ENCODE data around the gene PRRC2B. TPM values are rescaled to one million over a fixed set of nuclear protein-coding genes. Genes with fewer than 3 reads are reported as not detected.
A peak's percentile ranks its signal among the peaks of the same experiment; 100 is the strongest.
"Not testable (repeated sequence)": the region's sequence is repeated elsewhere in the genome, so short reads cannot be mapped to it uniquely, and the experiment has no call there.

The PRRC2B gene
- polyA plus RNA-seq, 1 donor = 189 TPM

GRCh38 chr9:131382850-131383729, 10.8 kb upstream of the PRRC2B start:
- peak; percentile 87 for DNase-seq

DNA sequence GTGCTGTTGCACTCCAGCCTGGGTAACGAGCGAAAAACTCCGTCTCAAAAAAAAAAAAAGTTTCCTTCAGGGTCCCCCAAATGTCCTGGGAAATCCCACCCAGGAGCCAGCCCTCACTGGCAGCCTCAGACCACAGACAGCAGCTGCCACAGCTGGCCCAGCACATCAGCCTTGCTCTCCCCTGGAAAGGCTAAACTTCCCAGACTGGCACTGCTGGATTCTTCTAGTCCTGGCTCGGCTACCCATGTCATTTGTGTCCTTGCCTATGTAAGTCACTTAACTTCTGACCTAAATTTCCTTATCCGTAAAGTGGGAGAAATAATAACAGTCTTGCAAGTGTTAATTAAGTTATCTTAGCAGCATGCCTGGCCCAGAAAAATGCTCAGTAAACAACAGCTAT, 8.6 kb upstream of the PRRC2B start:
- no peak for DNase-seq

- DNase-seq = no peak
These were observed 7.6 kb upstream of the PRRC2B start for GRCh38 chr9:131386281-131386680.

GRCh38 chr9:131387394-131387793, 6.5 kb upstream of the PRRC2B start:
- no peak for DNase-seq

DNA sequence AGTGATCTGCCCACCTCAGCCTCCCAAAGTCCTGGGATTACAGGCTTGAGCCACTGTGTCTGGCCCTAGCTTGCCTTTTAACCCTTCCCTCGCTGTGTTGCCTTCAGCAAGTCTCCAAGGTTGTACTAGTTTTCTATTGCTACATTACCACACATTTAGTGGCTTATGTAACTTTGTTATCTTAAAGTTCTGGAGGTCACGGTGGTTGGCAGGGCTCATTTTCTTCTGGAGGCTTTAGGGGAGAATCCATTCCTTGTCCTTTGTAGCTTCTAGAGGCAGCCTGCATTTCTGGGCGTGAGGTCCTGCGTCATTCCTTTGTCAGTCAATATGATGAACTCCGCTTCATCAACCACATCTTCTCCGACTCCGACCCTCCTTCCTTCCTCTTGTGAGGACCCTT, 2.9 kb upstream of the PRRC2B start:
- no peak for DNase-seq

GRCh38 chr9:131391504-131391903, 2.4 kb upstream of the PRRC2B start:
- DNase-seq = no peak

DNA sequence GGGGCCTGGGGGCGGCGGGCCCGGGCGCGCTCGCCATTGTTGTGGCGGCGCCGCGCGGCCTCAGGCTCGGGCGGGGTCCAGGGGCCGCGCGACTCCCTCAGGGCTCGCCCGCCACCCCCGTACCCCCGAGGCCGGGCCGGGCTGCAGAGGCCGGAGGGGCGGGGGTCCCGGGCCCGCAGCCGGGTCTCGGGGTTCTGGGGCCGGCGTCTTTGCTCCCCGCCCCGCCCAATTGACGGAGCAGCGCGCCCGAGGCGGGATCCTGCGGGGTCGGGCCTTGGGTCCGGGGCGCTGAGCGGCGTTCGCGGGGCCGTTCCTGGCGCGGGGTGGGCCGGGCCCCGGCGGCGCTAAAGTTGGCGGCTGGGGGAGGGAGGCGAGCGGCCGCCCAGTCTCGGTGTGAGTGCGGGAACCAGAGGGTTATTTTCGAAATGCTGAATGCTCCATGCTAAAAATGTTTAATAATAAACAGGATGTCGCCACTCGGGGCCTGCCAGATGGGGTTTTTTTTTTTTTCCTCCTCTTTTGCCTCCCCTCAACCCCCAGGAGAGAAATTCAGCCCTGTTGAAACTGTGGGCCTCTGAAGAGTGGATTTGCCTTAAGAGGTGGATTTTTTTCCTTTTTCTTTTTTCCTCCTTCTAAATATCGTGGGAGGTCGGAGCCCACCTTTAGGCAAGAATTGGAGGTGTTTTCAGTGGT, 724 bp downstream of the PRRC2B start:
- no peak for DNase-seq

GRCh38 chr9:131395157-131396098, 1.5 kb downstream of the PRRC2B start:
- no peak for DNase-seq

DNA sequence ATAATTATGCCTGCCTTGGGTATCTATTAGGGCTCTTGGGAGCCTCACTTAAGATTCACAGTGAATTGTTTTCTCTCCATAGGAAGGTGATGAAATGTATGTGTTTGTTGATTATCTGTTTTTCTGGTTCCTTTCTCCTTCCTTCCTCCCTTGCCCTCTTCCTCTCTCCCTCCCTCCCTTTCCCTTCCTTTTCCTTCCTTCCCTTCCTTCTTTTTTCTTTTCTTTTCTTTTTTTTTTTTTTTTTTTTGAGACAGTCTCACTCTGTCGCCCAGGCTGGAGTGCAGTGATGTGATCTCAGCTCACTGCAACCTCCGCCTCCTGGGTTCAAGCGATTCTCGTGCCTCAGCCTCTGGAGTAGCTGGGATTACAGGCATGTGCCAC, 2.2 kb downstream of the PRRC2B start:
- DNase-seq = not testable (repeated sequence)

DNA sequence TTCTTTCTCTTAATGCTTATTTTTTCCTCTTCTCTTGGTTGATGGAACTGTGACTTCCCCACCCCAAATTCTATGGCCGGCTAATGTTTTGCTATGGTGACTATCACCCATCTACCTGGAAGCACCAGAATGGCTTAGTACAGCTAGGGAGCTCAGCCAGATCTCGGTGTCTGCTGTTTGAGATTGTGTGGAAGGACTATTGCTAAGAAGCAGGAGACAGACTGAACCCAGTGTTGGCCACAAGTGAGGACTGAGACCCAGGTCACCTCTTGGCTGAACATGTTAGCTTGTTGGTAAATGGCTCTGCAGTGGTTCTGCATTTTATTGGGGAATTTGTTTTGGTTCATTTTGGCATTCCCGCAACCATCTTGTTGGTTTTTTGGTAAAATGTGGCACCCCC, 2.7 kb downstream of the PRRC2B start:
- DNase-seq = no peak

GRCh38 chr9:131397100-131397790, 3.4 kb downstream of the PRRC2B start:
- no peak for DNase-seq

DNA sequence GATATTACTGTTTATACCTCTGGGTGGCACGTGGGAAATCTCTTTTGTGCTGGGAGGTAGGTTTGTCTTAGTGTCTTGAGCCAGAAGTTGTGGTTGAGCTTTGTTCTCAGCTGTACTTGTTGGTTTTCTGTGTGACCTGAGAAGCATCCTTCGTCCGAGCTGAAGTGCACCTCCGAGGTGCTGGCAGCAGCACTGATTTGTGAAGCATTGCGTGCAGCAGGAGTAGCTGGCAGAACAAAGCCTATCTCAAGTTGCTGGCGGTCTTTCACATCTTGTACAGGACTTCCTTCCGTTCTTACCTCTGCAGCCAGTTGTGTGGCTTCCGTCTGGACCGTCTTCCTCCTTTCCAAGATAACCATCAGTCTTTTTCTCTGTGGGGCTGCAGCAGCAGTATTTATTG, 4.3 kb downstream of the PRRC2B start:
- no peak for DNase-seq

GRCh38 chr9:131399972-131400371, 6.1 kb downstream of the PRRC2B start:
- DNase-seq = no peak

DNA sequence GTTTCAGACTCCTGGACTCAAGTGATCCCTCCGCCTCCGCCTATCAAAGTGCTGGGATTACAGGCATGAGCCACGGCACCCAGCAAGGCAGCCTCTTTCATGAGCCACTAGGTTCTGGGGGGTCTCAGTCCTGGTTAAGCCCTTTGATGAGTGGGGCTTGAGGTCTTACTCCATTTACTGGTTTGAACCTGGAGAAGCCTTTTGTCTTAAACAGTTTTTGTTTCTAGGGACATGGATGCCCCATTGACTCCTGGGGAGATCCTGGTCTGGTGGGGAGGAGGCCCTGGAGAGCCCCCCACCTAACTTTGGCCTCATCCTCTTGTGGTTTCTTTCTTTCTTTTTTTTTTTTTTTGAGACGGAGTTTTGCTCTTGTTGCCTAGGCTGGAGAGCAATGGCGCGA, 6.7 kb downstream of the PRRC2B start:
- no peak for DNase-seq

- DNase-seq = no peak
These were observed 8.2 kb downstream of the PRRC2B start for GRCh38 chr9:131402073-131402472.

- DNase-seq = no peak
These were observed 9.0 kb downstream of the PRRC2B start for GRCh38 chr9:131402738-131403492.

DNA sequence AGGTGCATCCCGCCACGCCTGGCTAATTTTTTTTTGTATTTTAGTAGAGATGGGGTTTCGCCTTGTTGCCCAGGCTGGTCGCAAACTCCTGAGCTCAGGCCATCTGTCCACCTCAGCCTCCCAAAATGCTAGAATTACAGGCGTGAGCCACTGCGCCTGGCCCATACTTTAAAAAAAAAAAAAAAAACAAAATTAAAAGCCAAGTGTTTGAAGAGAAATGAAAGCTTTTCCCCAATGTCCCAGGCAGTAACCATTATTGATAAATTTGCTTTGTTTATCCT, 9.5 kb downstream of the PRRC2B start:
- DNase-seq = no peak

DNA sequence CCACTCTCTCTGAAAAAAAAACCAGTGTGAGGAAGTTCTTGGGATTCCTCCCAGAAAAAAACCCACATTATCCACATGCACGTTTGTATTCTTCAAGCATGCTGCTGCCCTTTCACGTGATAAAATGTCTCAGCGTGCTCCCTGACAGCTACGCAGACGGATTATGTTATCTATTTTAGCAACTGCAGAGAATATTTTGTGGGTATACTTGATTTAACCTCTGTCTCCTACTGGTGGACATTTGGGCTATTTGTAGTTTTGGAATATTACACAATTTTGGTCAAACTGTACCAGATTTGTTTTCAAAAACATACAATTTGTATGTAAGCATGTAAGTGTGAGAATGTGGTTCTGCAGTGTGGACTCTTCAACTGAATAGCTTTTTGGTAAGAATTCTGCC, 10.7 kb downstream of the PRRC2B start:
- no peak for DNase-seq

- DNase-seq = no peak
These were observed 11.1 kb downstream of the PRRC2B start for GRCh38 chr9:131404987-131405386.

GRCh38 chr9:131405428-131405827, 11.5 kb downstream of the PRRC2B start:
- no peak for DNase-seq

GRCh38 chr9:131405858-131406537, 12.1 kb downstream of the PRRC2B start:
- DNase-seq = no peak
